Stimulated activated CD4-positive, alpha-beta T cell treated with anti-CD3 and anti-CD28 coated beads, Interleukin-4, amount 100 ng/mL, for 24 hours (primary cell): Measurements from ENCODE around the gene ZC3H13.

Experiments
- DNase-seq: peaks from one replicate; pipeline ENCODE4 v3.0.0-alpha.2; 2020

ZC3H13 gene

GRCh38 chr13:45932676-45933075 is 119.9 kb downstream of the ZC3H13 start:
- DNase-seq: no peak

- no peak for DNase-seq
These were observed 120.4 kb downstream of the ZC3H13 start for GRCh38 chr13:45932172-45932571.

- DNase-seq: no peak
These were observed 121.3 kb downstream of the ZC3H13 start for GRCh38 chr13:45931211-45931610.

GRCh38 chr13:45930177-45930576 is 122.4 kb downstream of the ZC3H13 start:
- no peak for DNase-seq

- DNase-seq: no peak
These were observed 123.7 kb downstream of the ZC3H13 start for GRCh38 chr13:45928843-45929242.

GRCh38 chr13:45928176-45928575 is 124.4 kb downstream of the ZC3H13 start:
- DNase-seq: no peak

GRCh38 chr13:45926741-45927140 is 125.8 kb downstream of the ZC3H13 start:
- no peak for DNase-seq

- no peak for DNase-seq
These were observed 127.4 kb downstream of the ZC3H13 start for GRCh38 chr13:45925151-45925550.

GRCh38 chr13:45921162-45921736 is 131.3 kb downstream of the ZC3H13 start:
- no peak for DNase-seq

GRCh38 chr13:45918597-45918996 is 133.9 kb downstream of the ZC3H13 start:
- DNase-seq: no peak

GRCh38 chr13:45917019-45917418 is 135.5 kb downstream of the ZC3H13 start:
- no peak for DNase-seq

- no peak for DNase-seq
These were observed 136.7 kb downstream of the ZC3H13 start for GRCh38 chr13:45915686-45916439.

- DNase-seq: no peak
These were observed 142.9 kb downstream of the ZC3H13 start for GRCh38 chr13:45909673-45910072.

- DNase-seq: no peak
These were observed 143.5 kb downstream of the ZC3H13 start for GRCh38 chr13:45909089-45909488.

- no peak for DNase-seq
These were observed 145.0 kb downstream of the ZC3H13 start for GRCh38 chr13:45907503-45907902.
